ENCODE results near the gene PLCG2. TPM values are rescaled to one million over a fixed set of nuclear protein-coding genes. Genes with fewer than 3 reads are reported as not detected.
"Not testable (repeated sequence)": the region's sequence is repeated elsewhere in the genome, so short reads cannot be mapped to it uniquely, and the experiment has no call there.

PLCG2 gene
- total RNA-seq, 1 experiment from 2014 or later, result 14.4 TPM

GRCh38 chr16:81875461-81875860 lies 96.4 kb downstream of the PLCG2 start:
- Mint-ChIP-seq H3K4me3 (ENCODE audit: unreplicated experiment) (no peak overlapping the region), H3K9me3 (ENCODE audit: unreplicated experiment) (no peaks in the 10 kb centered on the region), H3K4me1 (ENCODE audit: low read depth, unreplicated experiment) (no peaks in the 10 kb centered on the region), H3K36me3 (ENCODE audit: insufficient read depth, unreplicated experiment) (no peaks in the 10 kb centered on the region), H3K27me3 (ENCODE audit: insufficient read depth, unreplicated experiment) (no peaks in the 10 kb centered on the region), H3K27ac (ENCODE audit: unreplicated experiment) (no peak overlapping the region)
- H3K4me1 ChIP-seq, result no peaks in the 10 kb centered on the region
- H3K4me3 ChIP-seq (ENCODE audit: low read depth, low read length), result no peak overlapping the region
- TF ChIP-seq CTCF (IDR thresholded peaks at IDR 0.05; ENCODE audit: insufficient read depth in 1 of 2, low read depth in 1 of 2, low read length in 1 of 2, severe bottlenecking in 1 of 2, unreplicated experiment in 1 of 2), result no peak
- H3K27me3 ChIP-seq (replicated peaks; ENCODE audit: control insufficient read depth, insufficient read depth, low read length), result no peaks in the 10 kb centered on the region
- intact Hi-C loops (cut with micrococcal nuclease; ENCODE audit: unreplicated experiment), result loop anchor here (2.0 kb wide), 1 partner anchor 127 kb away; no protein-coding TSS in a partner anchor
- CTCF ChIA-PET, result interaction anchor here (2.2 kb wide), 1 partner anchor 23 kb away, joined by 7 read pairs; no protein-coding TSS in a partner anchor
- BruUV-seq (replicated peaks), result no TSS peak
- H3K36me3 ChIP-seq (ENCODE audit: control insufficient read depth, insufficient read depth, low read length), result no peaks in the 10 kb centered on the region
- POLR2A ChIA-PET, result no interaction called here
- no peaks in the 10 kb centered on the region for H3K9me3 ChIP-seq
- DNase-seq, result no peak

GRCh38 chr16:81876273-81876900 lies 97.3 kb downstream of the PLCG2 start:
- DNase-seq, result no peak
- ChIA-PET CTCF (interaction anchor here (0.8 kb wide), 1 partner anchor 11 kb away, joined by 3 read pairs; no protein-coding TSS in a partner anchor), POLR2A (no interaction called here)
- Mint-ChIP-seq H3K27ac (ENCODE audit: unreplicated experiment) (no peak overlapping the region), H3K27me3 (ENCODE audit: insufficient read depth, unreplicated experiment) (no peaks in the 10 kb centered on the region), H3K9me3 (ENCODE audit: unreplicated experiment) (no peaks in the 10 kb centered on the region), H3K36me3 (ENCODE audit: insufficient read depth, unreplicated experiment) (no peaks in the 10 kb centered on the region), H3K4me3 (ENCODE audit: unreplicated experiment) (no peak overlapping the region), H3K4me1 (ENCODE audit: low read depth, unreplicated experiment) (no peaks in the 10 kb centered on the region)
- no peaks in the 10 kb centered on the region for H3K27me3 ChIP-seq (replicated peaks; ENCODE audit: control insufficient read depth, insufficient read depth, low read length)
- intact Hi-C loops (cut with micrococcal nuclease; ENCODE audit: unreplicated experiment), result no loop called here
- no peak for TF ChIP-seq CTCF (IDR thresholded peaks at IDR 0.05; ENCODE audit: insufficient read depth in 1 of 2, low read depth in 1 of 2, low read length in 1 of 2, severe bottlenecking in 1 of 2, unreplicated experiment in 1 of 2)
- no TSS peak for BruUV-seq (replicated peaks)
- no peaks in the 10 kb centered on the region for H3K4me1 ChIP-seq
- H3K4me3 ChIP-seq (ENCODE audit: low read depth, low read length), result no peak overlapping the region
- H3K9me3 ChIP-seq, result no peaks in the 10 kb centered on the region
- no peaks in the 10 kb centered on the region for H3K36me3 ChIP-seq (ENCODE audit: control insufficient read depth, insufficient read depth, low read length)

GRCh38 chr16:81877490-81877889 lies 98.4 kb downstream of the PLCG2 start:
- BruUV-seq (replicated peaks); H3K4me1 Mint-ChIP-seq (ENCODE audit: low read depth, unreplicated experiment); H3K36me3 Mint-ChIP-seq (ENCODE audit: insufficient read depth, unreplicated experiment); H3K27ac Mint-ChIP-seq (ENCODE audit: unreplicated experiment); H3K9me3 ChIP-seq; H3K9me3 Mint-ChIP-seq (ENCODE audit: unreplicated experiment); H3K4me3 Mint-ChIP-seq (ENCODE audit: unreplicated experiment); H3K27me3 Mint-ChIP-seq (ENCODE audit: insufficient read depth, unreplicated experiment); H3K36me3 ChIP-seq (ENCODE audit: control insufficient read depth, insufficient read depth, low read length); intact Hi-C loops (cut with micrococcal nuclease; ENCODE audit: unreplicated experiment); POLR2A ChIA-PET; DNase-seq; H3K4me3 ChIP-seq (ENCODE audit: low read depth, low read length); CTCF ChIA-PET; H3K27me3 ChIP-seq (replicated peaks; ENCODE audit: control insufficient read depth, insufficient read depth, low read length); H3K4me1 ChIP-seq: not testable (repeated sequence)

All from Caco-2 (cell line).